DOHH2 (cell line): ENCODE results near the gene ARPC1B.

Source experiments
- H3F3A ChIP-seq: fragments of 200-600 bp; sonication (generic), shearing (Covaris generic); 2 replicates; pipeline ENCODE4 v1.6.0; 2016; ENCODE audit warnings: antibody characterized with exemption, mild to moderate bottlenecking; ENCODE audit not compliant: control insufficient read depth, insufficient read depth
- H3K27ac ChIP-seq: fragments of 200-600 bp; sonication (generic); 2 replicates; pipeline ENCODE4 v1.5.1; 2014; ENCODE audit warnings: low read depth, mild to moderate bottlenecking, low read length, moderate library complexity
- H3K27me3 ChIP-seq: fragments of 200-600 bp; sonication (generic); 2 replicates; pipeline ENCODE4 v1.6.1; 2014; ENCODE audit warnings: mild to moderate bottlenecking, low read length, mixed read lengths; ENCODE audit not compliant: control insufficient read depth
- H3K36me3 ChIP-seq: fragments of 200-600 bp; sonication (generic); 2 replicates; pipeline ENCODE4 v1.6.1; 2014; ENCODE audit warnings: mild to moderate bottlenecking, low read length, moderate library complexity, mixed read lengths; ENCODE audit not compliant: control insufficient read depth
- H3K4me1 ChIP-seq: fragments of 200-600 bp; sonication (generic); 2 replicates; pipeline ENCODE4 v1.6.1; 2014; ENCODE audit warnings: mild to moderate bottlenecking, low read length, mixed read lengths; ENCODE audit not compliant: control insufficient read depth
- H3K4me2 ChIP-seq: fragments of 200-600 bp; sonication (generic); 2 replicates; pipeline ENCODE4 v1.6.0; 2014; ENCODE audit warnings: mild to moderate bottlenecking, low read length, moderate library complexity
- H3K4me3 ChIP-seq: fragments of 200-600 bp; sonication (generic); 2 replicates; pipeline ENCODE4 v1.5.1; 2014; ENCODE audit warnings: mild to moderate bottlenecking, low read length, mixed read lengths
- H3K79me2 ChIP-seq: fragments of 200-600 bp; sonication (generic); 2 replicates; pipeline ENCODE4 v1.6.1; 2014; ENCODE audit warnings: mild to moderate bottlenecking, low read length, mixed read lengths; ENCODE audit not compliant: control insufficient read depth
- H3K9me2 ChIP-seq: fragments of 200-600 bp; sonication (generic); replicated peaks from 2 replicates; pipeline ENCODE4 v1.6.1; 2014; ENCODE audit warnings: mild to moderate bottlenecking, low read length, mixed read lengths; ENCODE audit not compliant: control insufficient read depth
- H3K9me3 ChIP-seq: fragments of 200-600 bp; sonication (generic); 2 replicates; pipeline ENCODE4 v1.6.1; 2014; ENCODE audit warnings: antibody characterized with exemption, low read length, mixed read lengths; ENCODE audit not compliant: control insufficient read depth, insufficient read depth
- H4K20me1 ChIP-seq: fragments of 200-600 bp; sonication (generic); 2 replicates; pipeline ENCODE4 v1.6.0; 2014; ENCODE audit warnings: low read depth, mild to moderate bottlenecking, antibody characterized with exemption, low read length, moderate library complexity; ENCODE audit not compliant: control insufficient read depth, insufficient read depth
- EZH2phosphoT487 ChIP-seq: fragments of 200-600 bp; sonication (generic); IDR thresholded peaks from 2 replicates; pipeline ENCODE4 v1.6.1; 2017; ENCODE audit warnings: borderline replicate concordance, mild to moderate bottlenecking, antibody characterized with exemption, low read length, moderate library complexity, mixed read lengths
- TF ChIP-seq, protein P1 (sequence below): fragments of 200-600 bp; sonication (generic); IDR thresholded peaks from one replicate; pipeline ENCODE4 v1.5.1; 2014; ENCODE audit warnings: antibody characterized with exemption, mild to moderate bottlenecking, low read depth, low read length; ENCODE audit not compliant: poor library complexity, severe bottlenecking

The ARPC1B gene

DNA sequence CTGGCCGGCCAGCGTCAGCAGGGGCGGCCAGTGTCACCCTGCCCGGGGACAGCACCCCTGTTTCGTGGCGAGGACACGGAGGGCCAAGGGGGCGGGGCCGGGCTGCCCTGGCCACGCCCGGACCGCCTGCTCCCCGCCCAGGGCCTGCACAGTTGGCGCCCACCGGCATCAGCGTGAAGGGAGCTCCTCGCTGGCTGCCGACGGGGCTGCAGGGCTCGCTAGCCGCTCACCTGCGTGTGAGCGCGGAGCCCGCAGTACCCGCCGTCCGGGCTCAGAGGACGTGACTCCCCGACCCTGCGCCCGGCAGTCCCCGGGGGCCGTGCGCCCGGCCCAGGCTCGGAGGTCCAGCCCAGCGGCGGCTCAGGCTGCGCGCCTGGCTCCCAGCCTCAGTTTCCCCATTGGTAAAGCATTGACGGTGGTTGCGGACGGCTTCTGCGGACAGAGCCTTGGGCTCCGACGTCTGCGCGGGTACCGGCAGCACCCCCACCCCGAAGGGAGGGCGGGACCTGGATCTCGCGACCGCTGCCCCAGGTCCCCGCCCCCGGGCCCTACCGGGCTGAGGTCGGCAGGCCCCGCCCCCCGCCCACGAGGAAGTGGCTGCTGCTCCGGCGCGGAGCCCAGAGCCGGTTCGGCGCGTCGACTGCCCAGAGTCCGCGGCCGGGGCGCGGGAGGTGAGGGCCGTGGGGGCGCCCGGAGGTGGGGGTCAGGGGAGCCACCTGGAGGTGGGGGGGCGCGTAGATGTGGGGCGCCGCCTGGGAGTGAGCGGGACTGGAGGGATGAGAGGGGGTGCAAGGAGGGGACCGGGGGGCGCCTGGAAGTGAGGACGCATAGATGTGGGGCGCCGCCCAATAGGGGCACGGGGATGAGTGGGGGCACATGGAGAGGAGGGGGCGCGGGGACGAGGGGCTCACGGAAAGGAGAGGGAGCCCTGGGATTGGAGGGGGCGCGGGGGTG is at the start of gene ARPC1B:
ARPC1B (plus strand) TSS at position 620 of the 954 bp plus-strand sequence. CDS start 10,985 bp downstream, outside the sequence.
- Histone ChIP-seq H3K9me2 (no peaks in the 10 kb centered on the region), H3K4me2 (peak within 1 kb of the TSS; percentile 93), H3K36me3 (peaks cover 25% of the 10 kb centered on the region), H3F3A (peaks cover 34% of the 10 kb centered on the region), H3K27ac (peak within 1 kb of the TSS; percentile 68), H3K79me2 (peaks cover 37% of the 10 kb centered on the region), H3K4me1 (peaks cover 47% of the 10 kb centered on the region), H3K27me3 (no peaks in the 10 kb centered on the region), H3K4me3 (peak within 1 kb of the TSS; percentile 82), H3K9me3 (no peaks in the 10 kb centered on the region), H4K20me1 (0 out of 2 replicates have a peak, but pooled peaks cover 5% of the 10 kb centered on the region)
- TF ChIP-seq EZH2phosphoT487 = no peak
- TF ChIP-seq, protein P1, sequence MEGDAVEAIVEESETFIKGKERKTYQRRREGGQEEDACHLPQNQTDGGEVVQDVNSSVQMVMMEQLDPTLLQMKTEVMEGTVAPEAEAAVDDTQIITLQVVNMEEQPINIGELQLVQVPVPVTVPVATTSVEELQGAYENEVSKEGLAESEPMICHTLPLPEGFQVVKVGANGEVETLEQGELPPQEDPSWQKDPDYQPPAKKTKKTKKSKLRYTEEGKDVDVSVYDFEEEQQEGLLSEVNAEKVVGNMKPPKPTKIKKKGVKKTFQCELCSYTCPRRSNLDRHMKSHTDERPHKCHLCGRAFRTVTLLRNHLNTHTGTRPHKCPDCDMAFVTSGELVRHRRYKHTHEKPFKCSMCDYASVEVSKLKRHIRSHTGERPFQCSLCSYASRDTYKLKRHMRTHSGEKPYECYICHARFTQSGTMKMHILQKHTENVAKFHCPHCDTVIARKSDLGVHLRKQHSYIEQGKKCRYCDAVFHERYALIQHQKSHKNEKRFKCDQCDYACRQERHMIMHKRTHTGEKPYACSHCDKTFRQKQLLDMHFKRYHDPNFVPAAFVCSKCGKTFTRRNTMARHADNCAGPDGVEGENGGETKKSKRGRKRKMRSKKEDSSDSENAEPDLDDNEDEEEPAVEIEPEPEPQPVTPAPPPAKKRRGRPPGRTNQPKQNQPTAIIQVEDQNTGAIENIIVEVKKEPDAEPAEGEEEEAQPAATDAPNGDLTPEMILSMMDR = no peak

- Histone ChIP-seq H3K4me1 (peaks cover 39% of the 10 kb centered on the region), H3K27ac (peak overlapping the region; percentile 38), H3K27me3 (no peaks in the 10 kb centered on the region), H3F3A (no peaks in the 10 kb centered on the region; the same call in 1 of the 2 replicates), H3K79me2 (peaks cover 61% of the 10 kb centered on the region), H4K20me1 (peaks cover 22% of the 10 kb centered on the region; the same call in 1 of the 2 replicates), H3K4me2 (peak overlapping the region; percentile 74), H3K36me3 (peaks cover 21% of the 10 kb centered on the region), H3K4me3 (peak overlapping the region; percentile 84), H3K9me3 (no peaks in the 10 kb centered on the region), H3K9me2 (no peaks in the 10 kb centered on the region)
- TF ChIP-seq, protein P1 = no peak
- no peak for TF ChIP-seq EZH2phosphoT487
These were observed 49.5 kb upstream of the ARPC1B start for GRCh38 chr7:99325001-99325493.

- Histone ChIP-seq H3K9me3 (no peaks in the 10 kb centered on the region), H3K4me3 (peak within 1 kb of the TSS; percentile 84), H3F3A (no peaks in the 10 kb centered on the region; the same call in 1 of the 2 replicates), H3K79me2 (peaks cover 69% of the 10 kb centered on the region), H3K4me2 (peak within 1 kb of the TSS; percentile 74), H3K36me3 (peaks cover 28% of the 10 kb centered on the region), H3K4me1 (peaks cover 46% of the 10 kb centered on the region), H4K20me1 (peaks cover 29% of the 10 kb centered on the region), H3K27ac (peak within 1 kb of the TSS; percentile 46), H3K27me3 (no peaks in the 10 kb centered on the region), H3K9me2 (no peaks in the 10 kb centered on the region)
- no peak for TF ChIP-seq EZH2phosphoT487
- TF ChIP-seq, protein P1 = peak; percentile 23
These were observed 48.7 kb upstream of the ARPC1B start, which contains the start of gene ARPC1A for GRCh38 chr7:99325592-99326407. ARPC1A (plus strand) TSS chr7:99325898; CDS start chr7:99333354, 7,456 bp downstream.
